GM18502 (cell line): Measurements from ENCODE around the gene RESP18.

ENCODE experiments used
- ATAC-seq: cut with Tn5 transposase; IDR thresholded peaks from one replicate; pipeline ENCODE4 v1.9.1; 2021; ENCODE audit warnings: mild to moderate bottlenecking; ENCODE audit not compliant: unreplicated experiment, poor library complexity

RESP18 gene

DNA sequence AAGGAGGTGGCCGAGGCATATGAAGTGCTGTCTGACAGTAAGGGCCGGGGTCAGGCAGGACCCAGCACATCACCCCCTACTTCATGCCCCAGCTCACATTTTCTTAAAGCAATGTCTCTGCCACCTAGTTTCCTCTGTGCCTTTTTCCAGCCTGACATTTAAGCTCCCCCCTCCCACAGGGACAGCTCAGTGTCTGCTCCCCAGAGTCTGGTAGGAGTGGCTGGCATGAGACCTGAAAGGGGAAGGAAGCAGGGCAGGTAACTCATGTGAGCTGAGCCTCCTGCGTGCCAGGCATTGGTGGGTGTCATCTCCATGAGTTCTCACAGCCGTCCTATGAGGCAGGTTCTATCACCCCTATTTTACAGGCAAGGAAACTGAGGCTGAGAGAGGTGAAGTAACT is 51.9 kb downstream of the RESP18 start:
- no peak for ATAC-seq

DNA sequence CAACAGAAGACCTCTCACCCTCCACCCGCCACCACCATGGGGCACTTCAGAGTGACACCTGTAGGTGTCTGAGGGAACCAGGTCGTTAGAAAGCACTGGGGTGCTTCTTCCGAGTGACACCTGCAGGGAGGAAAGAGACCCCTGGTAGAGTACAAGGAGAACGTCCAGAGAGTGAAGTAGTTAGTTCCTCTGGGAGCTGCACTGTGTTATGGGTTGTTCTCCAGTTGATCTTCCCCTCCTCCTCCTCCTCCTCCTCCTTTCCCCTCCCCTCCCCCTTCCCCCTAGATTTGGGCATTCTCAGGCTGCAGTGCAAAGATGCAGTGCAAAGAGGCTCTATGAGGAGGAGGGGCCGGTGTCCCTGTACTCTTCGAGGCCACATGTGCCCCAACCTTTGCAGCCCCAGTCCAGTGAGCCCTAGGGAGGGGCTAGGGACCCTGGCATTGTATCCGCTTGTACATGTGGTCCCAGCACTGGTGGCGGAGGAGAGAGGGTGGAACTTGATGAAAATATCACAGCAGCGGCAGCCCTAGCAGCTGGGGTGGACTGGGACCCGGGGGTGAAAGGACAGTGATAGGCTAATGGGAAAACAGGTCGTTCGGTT is 52.5 kb downstream of the RESP18 start:
- no peak for ATAC-seq

DNA sequence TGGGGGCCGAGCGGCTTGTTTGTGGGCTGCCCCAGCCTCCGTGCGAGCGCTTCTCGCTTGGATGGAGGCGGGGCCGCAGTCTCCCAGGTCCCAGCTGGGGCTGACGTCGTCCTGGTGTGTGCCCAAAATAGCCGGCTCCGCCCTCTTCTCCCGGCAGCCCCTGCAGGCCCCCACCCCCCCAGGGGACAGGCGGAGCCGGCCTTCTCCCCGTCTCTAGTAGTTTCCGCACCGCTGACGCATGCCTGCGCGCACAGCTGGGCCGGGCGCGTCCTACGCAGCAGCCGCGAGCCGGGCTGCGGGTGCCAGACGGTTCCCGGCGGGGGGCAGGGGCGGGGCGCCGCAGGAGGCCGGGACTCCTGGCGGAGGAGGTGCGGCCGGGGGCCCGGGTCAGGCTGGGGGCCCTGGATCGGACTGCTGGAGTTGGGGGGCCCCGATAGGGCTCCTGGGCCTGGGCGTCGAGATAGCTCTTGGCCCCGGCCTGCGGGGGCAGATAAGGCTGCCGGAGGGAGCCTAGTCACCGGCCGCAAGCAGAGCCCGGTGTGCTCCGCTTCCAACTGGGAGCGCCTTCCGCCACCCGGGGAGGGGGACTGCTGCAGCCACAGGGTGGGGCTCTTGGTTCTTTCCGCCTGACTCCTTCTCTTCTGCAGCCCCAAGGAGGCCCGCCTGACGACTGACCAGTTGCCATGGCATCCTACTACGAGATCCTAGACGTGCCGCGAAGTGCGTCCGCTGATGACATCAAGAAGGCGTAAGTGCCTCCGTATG is 53.2 kb downstream of the RESP18 start, which contains the start of gene DNAJB2:
TSS of gene DNAJB2 (plus strand) at position 216 of the 765 bp plus-strand sequence. CDS start at position 684, 468 bp downstream.
- peak; percentile 88 for ATAC-seq

DNA sequence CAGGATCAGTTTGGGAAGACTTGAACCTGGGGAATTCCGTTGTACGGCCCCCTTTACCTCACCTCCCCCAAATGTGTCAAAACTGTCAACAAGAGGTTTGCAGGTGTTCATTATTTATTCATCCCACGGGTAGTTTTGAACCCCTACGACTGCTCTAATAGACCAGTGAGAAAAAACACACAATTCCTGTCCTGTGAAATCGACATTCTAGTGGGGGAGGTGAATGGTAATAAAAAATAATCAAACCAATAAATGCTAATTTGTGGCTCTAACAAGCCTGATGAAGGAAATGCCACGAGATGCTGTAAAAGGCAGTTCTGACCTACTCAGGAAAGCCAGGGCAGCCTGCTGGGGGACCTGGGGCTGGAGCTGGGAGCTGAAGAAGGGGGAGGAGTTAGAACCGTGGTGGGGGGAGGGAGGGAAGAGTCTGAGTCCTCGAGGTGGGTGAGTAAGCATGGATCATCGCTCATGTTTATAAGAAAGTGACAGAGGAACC is 53.8 kb downstream of the RESP18 start:
- no peak for ATAC-seq

DNA sequence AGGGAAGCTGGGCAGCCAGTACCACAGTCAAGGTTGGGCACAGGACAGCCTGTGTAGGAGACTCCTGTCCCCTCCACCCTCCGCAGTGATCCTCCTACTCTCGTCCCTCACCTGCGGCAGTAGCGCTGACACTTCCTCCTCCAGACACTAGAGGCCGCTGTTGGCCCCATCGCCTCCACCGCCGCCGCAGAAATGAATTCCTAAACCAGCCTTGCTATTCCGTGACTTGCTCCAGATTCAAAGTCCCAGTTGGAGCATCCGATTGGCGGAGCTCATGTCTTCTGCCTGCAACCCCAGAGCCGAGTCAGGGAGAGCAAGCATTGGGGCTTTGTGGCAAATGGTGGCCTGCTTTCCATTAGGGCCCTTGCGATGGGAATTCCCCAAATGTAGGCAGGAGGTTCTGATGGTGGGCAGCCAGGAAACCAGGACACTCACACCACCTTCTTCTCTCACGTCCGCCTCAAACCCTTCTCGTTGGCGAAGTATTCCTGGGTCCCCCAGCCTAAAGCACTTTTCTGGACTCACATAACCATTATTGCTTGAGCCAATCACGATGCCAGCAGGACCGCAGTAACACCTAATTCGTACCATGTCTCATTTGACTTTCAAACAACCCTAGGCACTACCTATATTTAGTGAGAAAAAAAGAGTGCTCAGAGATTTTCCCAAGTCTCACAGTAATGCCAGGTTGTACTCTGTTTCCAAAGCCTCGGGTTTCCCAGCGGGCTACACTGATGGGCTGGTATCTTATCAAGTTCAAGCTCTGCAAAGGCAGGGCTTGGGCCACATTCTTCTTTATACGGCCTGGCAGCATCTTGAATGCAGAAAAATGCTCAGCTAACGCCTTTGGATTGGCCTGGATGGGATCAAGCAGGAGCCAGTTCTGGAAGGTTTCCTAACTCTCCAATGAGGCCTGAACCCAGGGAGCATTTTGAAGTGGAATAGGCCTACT is 54.6 kb downstream of the RESP18 start:
- ATAC-seq: no peak
